Esophagus mucosa (tissue), 1 donor: ENCODE measurements around the gene TENM3. TPM values are rescaled to one million over a fixed set of nuclear protein-coding genes. Genes with fewer than 3 reads are reported as not detected.

Source experiments
- ATAC-seq: fragments of 200-7000 bp; cut with Tn5 transposase; one replicate; pipeline ENCODE4 v1.9.1; 2020
- total RNA-seq: library from RNA; stranded (reverse); gene quantifications from one replicate; pipeline ENCODE4 v1.2.4, GENCODE V29; 2023
- donor health status: DM: yes; HTN: yes; CAD: no.

Gene TENM3
- total RNA-seq, 1 donor from 2014 or later, result 3.6 TPM

DNA sequence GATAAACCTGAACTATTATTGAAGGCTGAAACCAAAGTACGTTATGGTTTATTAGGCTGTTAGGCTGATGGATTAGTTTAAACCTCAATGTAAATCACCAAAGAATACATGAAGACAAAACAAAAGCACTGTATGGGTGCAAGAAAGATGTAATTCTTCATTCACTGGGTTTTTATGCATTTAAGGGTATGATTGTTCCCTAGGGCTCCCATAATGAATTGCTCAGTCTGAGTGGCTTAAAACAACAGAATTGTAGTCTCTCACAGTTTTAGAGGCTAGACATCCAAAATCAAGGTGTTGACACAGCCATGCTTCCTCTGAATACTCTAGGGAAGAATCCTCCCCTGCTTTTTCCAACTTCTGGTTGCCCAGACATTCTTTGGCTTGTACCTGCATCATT lies 222.8 kb downstream of the TENM3 start:
- ATAC-seq, result no peak

DNA sequence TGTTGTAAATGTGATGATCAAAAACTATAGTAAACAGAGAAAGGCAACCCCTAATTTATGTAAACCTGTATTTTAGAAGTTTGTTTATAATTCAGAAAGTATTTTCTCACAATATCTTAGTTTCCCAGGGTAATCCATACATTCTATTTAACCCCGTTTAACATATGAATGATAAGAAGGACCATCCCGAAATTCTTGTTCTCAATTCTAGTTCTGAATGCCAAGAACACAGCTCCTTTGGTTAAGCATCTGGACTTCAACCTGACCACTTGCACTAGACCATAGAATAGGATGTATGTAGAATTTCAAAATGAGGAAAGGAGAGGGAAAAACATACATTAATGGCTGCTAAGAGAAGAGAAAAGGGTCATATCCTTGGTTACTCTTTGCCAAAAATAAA lies 227.0 kb downstream of the TENM3 start:
- ATAC-seq, result no peak

DNA sequence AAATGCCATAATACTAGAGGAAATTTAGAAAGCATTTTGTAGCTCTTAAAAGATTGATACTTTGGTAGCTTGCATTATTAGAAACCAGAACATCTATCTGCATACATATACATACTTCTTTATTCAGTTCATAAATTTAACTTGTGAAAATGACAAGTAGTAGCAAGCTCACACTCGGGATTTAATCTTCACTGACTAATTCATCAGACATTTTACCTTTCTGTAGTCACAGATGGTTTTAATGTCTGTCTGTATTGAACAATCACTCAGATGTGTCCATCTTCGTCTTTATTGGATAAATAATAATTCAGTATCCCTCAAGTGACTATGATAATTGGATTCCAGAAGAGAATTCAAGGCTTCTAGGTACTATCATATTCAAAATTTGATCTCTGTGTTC lies 232.3 kb downstream of the TENM3 start:
- no peak for ATAC-seq

DNA sequence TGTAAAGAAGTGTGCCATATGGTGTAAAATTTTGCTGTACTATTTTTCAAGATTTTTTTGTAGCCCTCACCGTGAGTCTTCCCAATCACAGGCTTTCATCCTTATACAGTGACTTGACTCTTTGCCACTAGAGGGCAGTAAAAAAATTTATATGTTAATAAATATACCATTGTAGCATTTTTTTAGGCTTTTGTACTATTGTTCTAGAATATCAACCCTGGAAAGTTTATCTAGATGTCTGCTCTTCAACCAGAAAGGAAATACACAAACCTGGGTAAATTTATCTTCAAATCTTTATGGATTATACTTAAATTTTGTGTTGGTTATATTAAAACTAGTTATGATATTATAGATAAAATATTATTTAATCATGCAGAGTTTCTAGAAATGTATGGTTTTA lies 235.3 kb downstream of the TENM3 start:
- no peak for ATAC-seq

DNA sequence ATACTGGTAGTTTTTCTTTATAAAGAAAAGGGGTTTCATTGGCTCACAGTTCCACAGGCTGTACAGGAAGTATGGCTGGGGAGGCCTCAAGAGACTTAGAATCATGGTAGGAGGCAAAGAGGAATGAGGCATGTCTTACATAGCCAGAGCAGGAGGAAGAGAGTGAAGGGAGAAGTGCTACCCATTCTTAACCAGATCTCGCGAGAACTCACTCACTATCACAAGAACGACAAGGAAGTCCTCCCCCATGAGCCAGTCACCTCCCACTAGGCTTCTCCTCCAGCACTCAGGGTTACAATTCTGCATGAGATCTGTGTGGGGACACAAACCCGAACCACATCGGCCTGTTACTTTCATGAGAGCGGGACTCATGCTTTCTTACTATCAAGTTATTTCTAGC lies 240.5 kb downstream of the TENM3 start:
- no peak for ATAC-seq

DNA sequence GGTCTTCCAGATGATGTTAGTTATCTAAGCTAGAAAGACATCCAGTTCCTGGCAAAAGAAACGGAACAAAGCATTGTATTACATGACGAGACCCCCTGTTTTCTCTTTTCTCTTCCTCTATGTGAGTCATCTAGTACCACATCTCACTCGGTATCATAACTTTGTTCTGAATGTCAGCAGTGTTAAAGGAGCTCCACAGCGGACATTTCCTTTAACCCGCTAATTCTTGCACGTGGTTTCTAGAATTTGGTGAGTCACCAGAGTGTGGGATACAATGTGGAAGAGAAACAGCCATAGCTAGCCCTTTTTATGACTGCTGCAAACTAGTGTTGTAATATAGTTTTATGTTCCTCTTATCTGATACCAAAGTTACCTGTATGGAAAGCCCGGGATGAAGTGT lies 243.7 kb downstream of the TENM3 start:
- ATAC-seq, result no peak

DNA sequence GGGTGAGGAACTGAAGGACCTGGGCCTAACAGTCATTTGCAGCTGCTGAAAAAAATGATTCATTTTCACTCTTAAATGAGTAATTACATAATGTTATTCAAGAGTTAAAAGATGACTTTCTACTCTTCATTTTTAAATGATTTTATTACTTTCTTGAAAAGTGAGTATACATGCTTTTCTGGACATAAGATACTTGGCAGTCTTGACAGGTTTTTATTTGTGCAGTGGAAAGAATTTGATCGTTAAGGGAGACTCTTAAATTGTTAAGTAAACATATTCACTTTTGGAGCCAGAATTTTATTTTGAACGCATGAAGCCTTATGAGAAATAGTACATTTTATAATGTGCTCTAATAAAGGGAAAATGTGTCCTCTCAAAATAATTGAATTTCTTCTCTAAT lies 245.7 kb downstream of the TENM3 start:
- ATAC-seq, result no peak

DNA sequence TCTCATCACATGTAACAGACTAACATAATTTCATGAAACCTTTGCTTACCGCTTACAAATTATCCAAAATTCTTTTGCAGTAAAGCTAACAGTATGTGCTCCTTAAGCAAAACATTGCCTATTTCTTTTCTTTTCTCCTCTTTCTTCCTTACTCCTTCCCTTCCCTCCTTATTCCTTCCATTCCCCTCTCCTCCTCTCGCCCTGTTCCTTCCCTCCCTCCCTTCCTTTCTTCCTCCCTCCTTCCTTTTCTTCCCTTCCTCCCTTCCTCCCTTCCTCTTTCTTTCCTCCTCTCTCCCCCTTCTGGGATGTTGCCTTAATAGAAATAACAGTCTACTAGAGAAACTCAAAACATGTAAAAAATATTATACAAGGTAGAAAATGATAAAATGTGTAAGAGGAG lies 246.4 kb downstream of the TENM3 start:
- ATAC-seq, result no peak

DNA sequence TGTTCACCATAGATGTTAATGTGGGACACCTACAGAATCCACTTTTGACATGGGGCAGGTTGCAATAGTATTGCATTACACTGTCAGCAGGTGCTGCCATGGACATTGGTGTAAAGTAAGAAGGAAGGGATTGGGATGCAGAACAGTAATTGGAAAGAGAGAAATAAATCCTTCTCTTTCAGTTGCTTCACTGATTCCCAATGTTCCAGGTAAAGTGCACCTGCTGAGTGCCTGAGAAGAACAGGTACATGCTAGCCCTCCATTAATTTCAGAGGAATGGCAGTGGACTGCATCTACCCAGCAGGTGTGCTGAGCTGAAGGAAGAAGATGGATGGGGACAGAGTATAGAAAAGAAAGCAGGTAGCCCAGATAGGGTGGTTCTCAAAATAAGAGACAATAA lies 248.5 kb downstream of the TENM3 start:
- ATAC-seq, result no peak

DNA sequence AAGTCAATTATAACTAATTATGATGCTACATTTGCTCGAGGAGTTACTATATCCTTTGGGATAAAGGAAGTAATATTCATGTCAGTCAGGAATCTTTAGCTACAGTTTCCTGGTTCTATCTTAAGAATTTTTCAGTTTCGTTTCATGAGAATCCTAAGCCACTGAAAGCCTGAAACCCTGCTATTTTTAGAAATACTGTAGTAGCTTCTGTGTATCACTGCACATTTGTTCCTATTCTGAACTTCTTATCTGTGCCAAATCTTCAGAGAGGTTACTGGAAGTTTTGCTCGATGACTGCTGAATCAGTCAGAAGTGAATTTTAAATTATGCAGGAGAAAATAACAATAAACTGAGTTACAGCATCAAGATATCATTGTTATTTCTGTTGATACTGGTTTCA lies 249.2 kb downstream of the TENM3 start:
- ATAC-seq, result no peak

DNA sequence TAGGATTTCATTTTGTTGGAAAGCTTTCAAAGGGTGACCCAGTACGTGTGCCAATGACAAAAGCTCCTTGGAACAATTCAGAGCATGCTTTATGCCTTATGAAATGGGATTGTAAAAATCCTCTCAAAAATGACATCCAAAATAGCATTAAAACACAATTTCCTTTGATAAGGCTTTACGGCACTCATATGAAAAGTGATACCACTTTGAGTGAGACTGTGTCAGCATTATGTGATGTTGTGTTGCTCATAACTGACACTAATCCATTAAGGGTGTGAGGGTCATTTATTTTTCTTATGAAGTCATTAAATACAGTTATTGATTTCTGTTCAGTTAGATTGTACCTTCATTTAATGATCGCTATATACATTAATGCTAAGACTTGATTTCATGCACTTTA lies 250.2 kb downstream of the TENM3 start:
- no peak for ATAC-seq

DNA sequence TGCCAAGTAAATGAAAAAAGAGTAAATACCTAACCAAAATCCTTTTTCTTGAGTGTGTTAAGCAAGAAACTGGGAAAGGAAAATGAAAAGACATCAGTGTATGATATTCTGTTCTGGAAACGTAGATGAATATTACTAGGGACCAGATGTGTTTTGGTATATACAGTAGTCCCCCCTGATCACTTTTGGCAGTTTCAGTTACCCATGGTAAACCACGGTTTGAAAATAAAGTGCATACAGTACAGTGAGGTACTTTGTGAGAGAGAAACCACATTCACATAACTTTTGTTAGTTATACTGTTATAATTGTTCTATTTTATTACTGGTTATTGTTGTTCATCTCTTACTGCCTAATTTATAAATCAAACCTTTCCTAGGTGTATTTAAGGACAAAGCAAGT lies 250.9 kb downstream of the TENM3 start:
- ATAC-seq, result no peak

DNA sequence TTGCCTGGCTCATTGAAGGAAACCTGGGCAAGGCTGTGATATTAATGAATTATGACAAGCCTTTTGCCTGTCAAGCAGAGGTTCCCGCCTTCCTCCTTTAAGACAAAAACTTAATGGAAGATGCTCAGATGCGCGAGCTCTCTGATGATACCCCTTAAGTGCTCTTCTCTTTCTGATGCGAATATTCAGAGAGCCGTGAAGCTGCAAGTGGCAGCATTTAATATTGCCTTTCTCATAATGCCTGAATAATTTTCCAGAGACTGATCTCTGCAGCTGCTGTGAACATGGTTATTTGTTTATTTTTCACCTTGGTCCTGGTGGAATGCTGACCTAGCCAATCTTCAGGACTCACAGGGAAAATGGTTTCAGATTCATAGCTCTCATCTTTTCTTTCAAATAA lies 251.8 kb downstream of the TENM3 start:
- ATAC-seq, result no peak

DNA sequence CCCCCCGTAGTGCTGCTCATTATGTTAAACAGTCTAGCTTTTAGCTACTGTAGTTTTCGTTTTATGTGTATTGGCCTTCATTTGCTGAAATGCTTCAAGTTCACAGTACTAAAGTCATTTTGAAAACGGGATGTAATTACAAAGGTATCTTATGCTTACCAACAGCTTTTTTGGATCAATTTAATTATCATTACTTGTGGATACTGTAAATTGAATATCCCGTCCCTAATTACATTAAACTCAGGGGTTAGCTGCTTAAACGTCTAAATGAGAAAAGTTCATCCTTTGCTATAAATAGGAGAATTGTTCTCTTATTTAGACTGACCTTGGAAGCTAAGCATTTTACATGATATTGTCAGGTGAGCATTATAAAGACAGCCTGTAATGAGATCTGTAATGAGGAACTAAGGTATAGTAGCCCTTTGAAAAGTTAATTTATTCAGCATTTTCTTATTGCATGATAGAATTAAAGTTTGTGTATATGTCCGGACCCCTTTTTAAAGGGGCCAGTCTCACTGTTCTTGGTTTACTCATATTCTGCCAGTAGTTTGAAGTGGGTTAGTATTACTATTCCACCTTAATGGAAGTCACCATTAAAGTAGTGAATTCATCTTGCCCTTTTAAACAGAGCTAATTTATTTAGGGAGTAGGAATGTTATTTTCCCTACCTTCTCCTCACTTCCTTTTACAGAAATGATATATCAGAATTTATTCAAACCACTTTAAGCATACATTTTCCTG lies 252.6 kb downstream of the TENM3 start:
- ATAC-seq, result no peak

DNA sequence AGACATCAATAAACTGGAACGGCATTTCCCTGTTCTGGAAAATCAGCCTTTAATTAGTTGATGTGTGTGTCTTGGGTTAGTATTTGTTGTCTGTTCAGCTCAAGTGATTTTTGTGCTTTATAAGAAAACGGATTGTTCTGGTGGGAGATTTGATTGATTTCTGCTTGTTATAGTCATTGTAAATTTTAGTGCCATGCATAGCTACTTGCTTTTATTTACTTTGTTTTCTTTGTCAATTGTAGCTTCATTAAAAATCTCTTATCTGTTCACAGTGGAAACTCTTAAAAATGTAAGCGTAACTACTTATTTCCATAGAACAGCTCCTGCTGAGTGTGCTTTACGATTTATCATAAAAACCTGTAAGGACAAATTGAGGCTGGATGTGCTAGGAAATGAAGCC lies 253.2 kb downstream of the TENM3 start:
- no peak for ATAC-seq

DNA sequence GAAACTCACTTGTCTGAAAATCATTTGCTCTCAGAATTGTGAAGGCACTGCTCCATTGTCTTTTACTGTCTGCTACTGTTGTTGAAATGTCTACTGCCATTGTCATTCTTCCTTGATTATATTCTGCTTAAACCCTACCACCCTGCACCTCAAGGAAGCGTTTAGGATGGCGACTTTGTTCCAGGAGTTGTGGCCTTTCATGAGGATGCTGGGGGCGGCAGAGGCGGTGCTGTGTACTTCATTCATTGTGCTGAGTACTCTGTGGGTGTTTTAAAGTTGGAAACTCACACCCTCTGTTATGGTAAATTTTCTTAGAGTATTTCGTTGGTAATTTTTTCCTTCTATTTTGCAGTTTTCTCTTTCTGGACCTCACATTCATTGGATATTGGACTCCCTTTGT lies 258.9 kb downstream of the TENM3 start:
- no peak for ATAC-seq

DNA sequence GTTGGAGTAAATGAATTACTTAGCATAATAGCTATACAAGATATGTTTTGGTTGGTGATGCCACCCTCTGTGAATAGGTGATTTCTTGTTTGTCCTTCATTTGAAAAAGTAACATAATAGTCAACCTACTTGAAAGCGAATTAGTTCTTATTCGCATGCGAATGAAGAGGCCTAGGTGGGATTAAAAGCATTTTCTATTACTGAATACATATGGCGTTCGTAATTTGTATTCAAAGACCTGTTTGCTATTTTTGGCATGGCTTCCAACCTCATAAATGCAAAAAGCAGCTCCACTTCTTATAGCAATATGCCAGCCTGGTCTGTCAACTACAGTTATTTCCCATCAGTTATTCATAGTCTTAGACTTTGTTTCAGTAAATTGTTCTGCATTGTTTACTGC lies 261.3 kb downstream of the TENM3 start:
- ATAC-seq, result no peak

DNA sequence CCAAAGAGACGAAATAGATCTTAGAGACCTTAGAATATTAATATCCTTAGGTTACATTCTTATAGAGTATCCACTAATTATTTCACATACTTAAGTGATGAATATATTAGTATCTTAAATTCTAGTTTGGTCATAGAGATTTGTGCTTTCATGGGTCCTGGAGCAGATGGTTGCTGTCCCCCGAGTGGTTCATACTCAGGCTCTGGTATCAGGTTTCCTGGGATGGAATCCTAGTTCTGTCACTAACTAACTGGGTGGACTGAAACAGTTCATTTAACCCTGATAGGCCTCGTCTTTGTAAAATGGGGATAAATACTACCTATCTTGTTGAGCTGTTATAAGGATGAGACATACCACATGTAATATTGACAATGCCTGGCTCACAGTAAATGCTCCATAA lies 264.6 kb downstream of the TENM3 start:
- no peak for ATAC-seq

DNA sequence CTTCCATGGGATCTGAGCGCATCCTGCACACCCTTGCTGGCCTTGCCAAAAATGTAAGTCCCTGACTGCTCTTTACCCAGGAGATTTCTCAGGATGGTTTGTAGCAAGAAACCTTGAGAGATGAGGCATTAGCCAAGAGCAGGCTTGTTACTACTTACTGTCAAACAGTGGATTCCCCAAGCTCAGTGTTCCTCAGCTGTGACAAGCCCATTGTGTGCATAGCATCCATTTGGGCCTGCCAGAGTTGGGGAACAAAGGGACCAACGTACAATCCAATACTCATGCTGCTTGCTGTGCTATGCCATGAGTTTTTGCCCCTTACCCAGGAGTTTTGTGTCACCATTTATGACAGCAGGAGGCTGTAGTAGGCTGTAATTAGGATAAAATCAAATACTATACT lies 267.6 kb downstream of the TENM3 start:
- ATAC-seq, result no peak

DNA sequence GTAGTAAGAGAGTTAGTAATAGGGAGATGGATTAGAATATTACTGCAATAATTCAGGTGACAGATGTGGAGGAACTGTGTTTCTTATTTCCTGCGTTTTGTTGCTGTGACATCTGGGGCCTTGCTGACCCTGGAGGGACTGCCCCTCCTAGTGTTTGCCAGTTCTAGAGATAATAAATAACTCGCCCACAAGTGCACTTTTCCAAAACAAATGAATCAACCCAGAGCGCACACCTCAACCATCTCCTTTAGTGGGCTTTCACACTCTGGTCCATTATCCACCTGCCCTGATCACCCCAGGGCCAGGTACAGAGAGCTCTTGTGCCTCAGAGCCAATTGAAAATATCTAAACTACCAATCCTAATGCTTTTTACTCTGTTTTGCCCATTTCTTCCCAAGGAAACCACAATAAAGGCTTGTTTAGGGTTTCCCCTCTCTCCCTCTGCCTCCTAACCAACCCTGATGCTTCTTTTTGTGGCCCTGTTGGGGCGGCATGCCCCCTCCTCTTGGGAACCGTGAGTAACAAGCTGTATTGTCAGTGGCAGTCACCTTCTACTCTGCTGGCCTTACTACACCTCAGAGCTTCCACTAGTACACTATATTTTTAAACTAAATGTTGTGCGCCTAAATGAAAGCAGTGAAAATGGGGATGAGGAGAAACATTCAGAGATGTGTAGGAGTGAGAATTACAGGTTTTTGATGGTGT lies 270.5 kb downstream of the TENM3 start:
- ATAC-seq, result no peak

DNA sequence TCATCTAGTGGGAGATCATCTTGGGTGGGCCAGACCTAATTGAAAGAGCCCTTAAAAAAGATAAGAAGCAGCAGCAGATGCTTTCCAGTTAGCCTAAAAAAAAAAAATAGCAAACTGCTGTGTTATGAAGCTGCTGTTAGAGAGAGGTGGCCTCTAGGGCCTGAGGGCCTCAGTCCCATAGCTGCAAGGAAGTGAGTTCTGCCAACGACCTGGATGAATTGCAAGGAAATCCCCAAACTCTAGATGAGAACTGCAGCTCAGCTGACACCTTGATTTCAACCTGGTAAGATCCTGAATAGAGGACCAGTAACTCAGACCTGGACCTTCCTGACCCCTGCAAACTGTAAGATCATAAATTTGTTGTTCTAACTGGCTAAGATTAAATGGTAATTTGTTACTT lies 275.2 kb downstream of the TENM3 start:
- ATAC-seq, result no peak

DNA sequence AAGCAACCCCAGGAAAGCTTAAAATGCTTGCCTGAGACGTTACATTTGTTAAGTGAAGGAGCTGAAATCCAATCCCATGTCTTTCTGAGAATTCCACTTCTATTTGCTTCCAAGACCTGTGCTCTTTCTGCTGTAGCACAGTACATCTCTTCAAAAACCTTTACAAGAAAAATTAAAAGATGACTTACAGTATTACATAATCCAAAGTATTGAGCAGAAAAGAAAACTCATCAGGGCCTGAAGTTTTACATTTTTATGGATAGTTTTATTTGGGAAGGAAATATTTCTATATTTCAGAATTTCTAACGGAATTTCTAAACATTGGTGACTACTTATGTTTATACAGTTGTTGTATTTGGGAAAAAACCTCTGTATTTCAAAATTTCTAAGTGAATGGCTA lies 276.3 kb downstream of the TENM3 start:
- ATAC-seq, result no peak

DNA sequence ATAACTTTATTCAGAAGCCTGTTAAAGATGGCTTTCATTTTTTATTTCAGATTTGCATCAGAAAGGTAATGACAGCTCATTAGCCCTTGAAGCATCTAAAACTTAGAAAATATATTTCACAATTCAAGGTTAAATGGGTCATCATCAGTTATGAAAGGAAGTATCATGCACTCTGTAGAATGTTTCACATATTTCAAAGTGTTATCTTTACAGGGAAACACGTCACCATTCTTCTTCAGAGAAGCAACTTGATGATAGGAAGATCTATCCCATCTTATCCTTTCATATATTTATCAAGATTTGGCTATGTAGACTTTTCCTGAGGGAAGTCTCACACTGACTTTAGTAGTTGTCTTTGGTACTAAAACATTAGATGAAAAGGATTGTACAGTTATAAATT lies 277.8 kb downstream of the TENM3 start:
- no peak for ATAC-seq

DNA sequence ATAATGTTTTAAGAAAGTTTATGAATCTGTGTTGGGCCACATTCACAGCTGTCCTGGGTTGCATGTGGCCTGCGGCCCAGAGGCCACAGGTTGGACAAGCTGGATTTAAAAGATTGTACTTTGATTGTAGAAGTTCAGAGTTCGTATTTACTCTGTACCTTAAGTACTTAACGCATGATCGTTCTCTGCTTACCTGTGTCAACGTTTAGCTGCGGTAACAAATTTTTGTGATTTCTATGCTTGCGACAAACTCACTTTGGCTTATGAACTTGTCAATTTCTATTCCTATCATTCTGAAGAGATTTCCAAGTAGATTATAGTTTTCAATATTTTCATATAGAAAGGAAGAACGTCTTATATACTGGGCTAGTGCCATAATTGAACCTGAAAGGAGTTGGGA lies 285.6 kb downstream of the TENM3 start:
- ATAC-seq, result no peak

DNA sequence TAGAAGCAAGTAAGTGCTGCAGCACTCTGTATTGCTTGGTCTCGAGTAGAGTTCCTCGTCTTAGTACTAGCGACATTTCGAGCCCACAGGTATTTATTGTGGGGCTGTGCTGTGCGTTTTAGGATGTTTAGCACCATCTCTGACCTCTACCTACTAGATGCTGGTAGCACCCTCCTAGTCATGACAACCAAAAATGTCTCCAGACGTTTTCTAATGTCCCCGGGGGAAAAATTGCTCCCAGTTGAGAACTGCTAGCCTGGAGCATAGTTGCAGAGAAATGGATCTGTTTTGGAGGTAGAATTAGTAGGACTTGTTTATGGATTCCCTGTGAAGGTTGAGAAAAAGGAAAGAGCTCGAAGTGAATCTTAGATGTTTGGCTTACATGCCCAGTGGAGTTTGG lies 287.2 kb downstream of the TENM3 start:
- no peak for ATAC-seq
